Ovary (tissue), 9 donors: ENCODE measurements around the gene RBBP7. TPM values are rescaled to one million over a fixed set of nuclear protein-coding genes. Genes with fewer than 3 reads are reported as not detected.

Experiments
- DNase-seq, 5 donors: peaks; one replicate each; pipeline ENCODE4 v3.0.0-alpha.2; 2019 to 2020
- H3K27ac ChIP-seq, 2 donors: fragments of 200-600 bp; one replicate each; pipeline versions ENCODE4 v1.5.1 to v1.8.0; 2019 to 2022
- H3K27me3 ChIP-seq: fragments of 200-600 bp; one replicate; pipeline ENCODE4 v1.8.0; 2022
- H3K36me3 ChIP-seq: fragments of 200-600 bp; sonication (generic); one replicate; pipeline ENCODE4 v1.5.1; 2019
- H3K4me1 ChIP-seq: one replicate; pipeline ENCODE4 v1.8.1; 2013; ENCODE audit warnings: mild to moderate bottlenecking, moderate library complexity; ENCODE audit not compliant: insufficient read depth
- H3K4me3 ChIP-seq: fragments of 200-600 bp; sonication (generic); one replicate; pipeline ENCODE4 v1.5.1; 2017
- H3K9me3 ChIP-seq, 2 donors: fragments of 200-600 bp in 1 of 2; sonication (generic) in 1 of 2; one replicate each; pipeline versions ENCODE4 v1.5.1 to v1.8.1; 2013 to 2019; ENCODE audit warnings: mild to moderate bottlenecking in 1 of 2, moderate library complexity in 1 of 2
- CTCF ChIP-seq, 3 donors: fragments of 450-650 bp in 2 of 3; fragments of 200-600 bp in 1 of 3; IDR thresholded peaks; one replicate each; pipeline versions ENCODE4 v1.5.1 to v1.8.0; 2016 to 2022; ENCODE audit warnings: antibody characterized with exemption in 3 of 3, mild to moderate bottlenecking in 1 of 3
- EP300 ChIP-seq: sonication (generic); formaldehyde crosslinking; IDR thresholded peaks from one replicate; pipeline ENCODE4 v1.6.1; 2017; ENCODE audit warnings: antibody characterized with exemption
- POLR2A ChIP-seq: fragments of 450-650 bp; IDR thresholded peaks from one replicate; pipeline ENCODE4 v1.6.1; 2017; ENCODE audit warnings: antibody characterized with exemption, mild to moderate bottlenecking, moderate library complexity
- WGBS, 3 donors: extraction: QIAGEN DNeasy Blood & Tissue Kit in 1 of 3; methylation state at CpG; one replicate each; pipeline versions ENCODE4 v1.1.5 to v1.1.7; 2013 to 2017; 5-methylcytosine and 5-hydroxymethylcytosine counted together
- intact Hi-C, 4 donors: fragments of 100-400 bp; cut with DNase I; formaldehyde crosslinking; loops; one replicate each; pipeline versions ENCODE4 v1.11.0 to v1.15.1; 2022 to 2023
- polyA plus RNA-seq, 2 donors: library from polyadenylated mRNA; stranded (reverse); fragments of 200-250 nt in 1 of 2; fragments of 350-450 nt in 1 of 2; fragmentation: Illumina TruSeq in 1 of 2; extraction: RNeasy Lipid Tissue Mini Kit (QIAGEN cat#74804) in 1 of 2; gene quantifications; one replicate each; pipeline ENCODE4 v1.2.3, GENCODE V29; 2013 to 2014
- total RNA-seq, 7 donors: library from RNA; depleted of rRNA in 2 of 7; stranded (reverse); fragments of >200 nt in 2 of 7; fragmentation: NEBNext Ultra II Directional in 3 of 7; extraction: Animal tissue kit (Norgen Biotek cat#: 25700) in 3 of 7; gene quantifications; one replicate each; pipeline versions ENCODE4 v1.1.0 to v1.2.4, GENCODE V29; 2016 to 2023
- donor health status: DM: no; HTN: no; CAD: no; lungs with moderate emphysema.
- donor health status: DM: no; HTN: no; CAD: no.
- donor health status: Bipolar disorder and iron deficiency.
- donor health status: DM: yes; HTN: yes; CAD: no.
- donor health status: DM: no; HTN: no; CAD: no.
- donor health status: DM: yes; HTN: yes; CAD: no.

RBBP7 gene
- total and polyA plus RNA-seq, 9 donors, result 101 to 258 (median 188) TPM

DNA sequence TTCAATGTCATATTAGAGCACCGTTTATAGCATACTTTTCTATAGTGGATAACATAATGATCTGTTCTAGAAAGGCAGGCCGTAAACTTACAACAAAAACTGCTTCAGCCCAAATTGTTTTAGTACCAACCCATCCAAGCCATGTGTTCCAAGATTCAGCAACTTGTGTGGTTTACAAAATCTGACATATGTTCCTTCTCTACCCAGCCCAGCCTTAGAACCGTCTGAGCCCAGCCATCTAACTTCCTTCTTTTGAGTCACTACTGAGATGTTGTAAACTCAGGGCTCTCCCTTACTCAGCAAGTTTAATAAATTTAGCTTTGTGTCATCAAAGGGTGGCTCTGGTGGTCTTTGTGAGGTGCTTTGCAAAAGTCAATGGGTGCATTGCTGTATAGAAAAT, 43.9 kb upstream of the RBBP7 start:
- no peak overlapping the region for H3K4me3 ChIP-seq
- H3K27me3 ChIP-seq, result no peaks in the 10 kb centered on the region
- no peak for DNase-seq
- intact Hi-C loops, result no loop called here
- no peak overlapping the region for H3K27ac ChIP-seq
- H3K4me1 ChIP-seq, result no peaks in the 10 kb centered on the region
- TF ChIP-seq POLR2A (no peak), CTCF (IDR thresholded peaks at IDR 0.05) (no peak), EP300 (no peak)
- H3K36me3 ChIP-seq, result no peaks in the 10 kb centered on the region
- no peaks in the 10 kb centered on the region for H3K9me3 ChIP-seq
- WGBS, 3 donors, result 58 to 73% (median 64%) methylated on average over 3 of the region's 3 CpGs

GRCh38 chrX:16910376-16910775, 40.2 kb upstream of the RBBP7 start:
- H3K9me3 ChIP-seq, result no peaks in the 10 kb centered on the region
- no peaks in the 10 kb centered on the region for H3K4me1 ChIP-seq
- no peak overlapping the region for H3K27ac ChIP-seq
- TF ChIP-seq POLR2A (no peak), CTCF (IDR thresholded peaks at IDR 0.05) (no peak), EP300 (no peak)
- intact Hi-C loops, result no loop called here
- WGBS, 3 donors, result 64 to 78% (median 64%) methylated on average over 1 of the region's 1 CpG
- no peak for DNase-seq
- H3K36me3 ChIP-seq, result no peaks in the 10 kb centered on the region
- H3K27me3 ChIP-seq, result no peaks in the 10 kb centered on the region
- no peak overlapping the region for H3K4me3 ChIP-seq

DNA sequence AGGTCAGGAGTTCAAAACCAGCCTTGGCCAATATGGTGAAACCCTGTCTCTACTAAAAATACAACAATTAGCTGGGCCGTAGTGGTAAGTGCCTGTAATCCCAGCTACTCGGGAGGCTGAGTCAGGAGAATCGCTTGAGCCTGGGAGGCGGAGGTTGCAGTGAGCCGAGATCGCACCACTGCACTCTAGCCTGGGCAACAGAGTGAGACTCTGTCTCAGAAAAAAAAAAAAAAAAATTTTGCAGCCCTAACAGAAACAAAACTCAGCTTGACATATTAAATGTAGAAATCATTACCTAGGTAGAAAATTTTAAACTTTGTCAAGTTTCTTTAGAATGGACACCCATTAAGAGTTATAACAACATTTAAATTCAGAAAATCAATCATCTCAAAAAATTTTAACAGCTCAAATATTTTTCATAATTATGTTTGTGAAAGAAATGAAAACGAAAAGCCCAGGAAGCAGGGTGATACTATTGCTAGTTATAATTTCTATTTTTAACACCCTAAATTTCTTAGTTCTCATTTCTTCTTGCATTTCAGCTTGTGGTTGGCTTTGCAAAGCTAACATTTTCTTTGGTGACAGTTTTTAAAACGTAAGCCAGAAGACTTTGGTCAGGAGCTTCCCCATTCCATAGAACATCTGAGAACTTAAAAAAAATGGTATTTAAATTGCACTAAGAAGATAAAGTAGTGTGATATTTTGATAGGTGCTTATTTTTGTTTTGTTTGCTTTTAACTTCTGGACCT, 33.3 kb upstream of the RBBP7 start:
- DNase-seq, result no peak
- Histone ChIP-seq H3K36me3 (no peaks in the 10 kb centered on the region), H3K4me3 (no peak overlapping the region), H3K4me1 (no peaks in the 10 kb centered on the region), H3K9me3 (no peaks in the 10 kb centered on the region), H3K27me3 (no peaks in the 10 kb centered on the region), H3K27ac (no peak overlapping the region)
- intact Hi-C loops, result no loop called here
- TF ChIP-seq EP300 (no peak), CTCF (IDR thresholded peaks at IDR 0.05) (no peak), POLR2A (no peak)
- 71 to 78% (median 74%) methylated on average over 8 of the region's 8 CpGs for WGBS, 3 donors

GRCh38 chrX:16897445-16897844, 27.3 kb upstream of the RBBP7 start:
- WGBS, 3 donors, result 77 to 94% (median 92%) methylated on average over 2 of the region's 2 CpGs
- Histone ChIP-seq H3K4me1 (no peaks in the 10 kb centered on the region), H3K27ac (no peak overlapping the region), H3K4me3 (no peak overlapping the region), H3K9me3 (no peaks in the 10 kb centered on the region), H3K27me3 (no peaks in the 10 kb centered on the region), H3K36me3 (no peaks in the 10 kb centered on the region)
- no peak for DNase-seq
- TF ChIP-seq CTCF (IDR thresholded peaks at IDR 0.05) (no peak), POLR2A (no peak), EP300 (no peak)
- intact Hi-C loops, result no loop called here
